Neutrophil (primary cell): ENCODE results near the gene ZNF90.
"Not testable (repeated sequence)": the region's sequence is repeated elsewhere in the genome, so short reads cannot be mapped to it uniquely, and the experiment has no call there.

Source experiments
- H3K27ac ChIP-seq: fragments of 200-600 bp; sonication (generic); 2 replicates; pipeline ENCODE4 v1.5.1; 2016; ENCODE audit warnings: mild to moderate bottlenecking, moderate library complexity
- H3K27me3 ChIP-seq: fragments of 200-600 bp; sonication (generic); 2 replicates; pipeline ENCODE4 v1.6.0; 2016; ENCODE audit warnings: mild to moderate bottlenecking
- H3K36me3 ChIP-seq: fragments of 200-600 bp; sonication (generic); 2 replicates; pipeline ENCODE4 v1.5.1; 2017
- H3K4me1 ChIP-seq, 2 experiments: fragments of 200-600 bp in 1 of 2; sonication (generic) in 1 of 2; 1 replicate in 1 of 2; 2 replicates in 1 of 2; pipeline versions ENCODE4 v1.5.1 to v1.6.1; 2013 to 2016; ENCODE audit warnings: low read depth in 1 of 2, low read length in 1 of 2, mild to moderate bottlenecking in 1 of 2, moderate library complexity in 1 of 2; ENCODE audit not compliant: control insufficient read depth in 1 of 2, insufficient read depth in 1 of 2
- H3K4me3 ChIP-seq, 2 experiments: fragments of 200-600 bp in 1 of 2; sonication (generic) in 1 of 2; 1 replicate in 1 of 2; 2 replicates in 1 of 2; pipeline ENCODE4 v1.5.1; 2013 to 2016; ENCODE audit warnings: low read depth in 1 of 2, low read length in 1 of 2, mild to moderate bottlenecking in 1 of 2, moderate library complexity in 1 of 2
- H3K9me3 ChIP-seq: fragments of 200-600 bp; sonication (generic); 2 replicates; pipeline ENCODE4 v1.5.1; 2016
- TF ChIP-seq, protein P1 (sequence below): fragments of 200-600 bp; sonication (generic); IDR thresholded peaks from 2 replicates; pipeline ENCODE4 v1.5.1; 2016; ENCODE audit warnings: antibody characterized with exemption

Gene ZNF90

DNA sequence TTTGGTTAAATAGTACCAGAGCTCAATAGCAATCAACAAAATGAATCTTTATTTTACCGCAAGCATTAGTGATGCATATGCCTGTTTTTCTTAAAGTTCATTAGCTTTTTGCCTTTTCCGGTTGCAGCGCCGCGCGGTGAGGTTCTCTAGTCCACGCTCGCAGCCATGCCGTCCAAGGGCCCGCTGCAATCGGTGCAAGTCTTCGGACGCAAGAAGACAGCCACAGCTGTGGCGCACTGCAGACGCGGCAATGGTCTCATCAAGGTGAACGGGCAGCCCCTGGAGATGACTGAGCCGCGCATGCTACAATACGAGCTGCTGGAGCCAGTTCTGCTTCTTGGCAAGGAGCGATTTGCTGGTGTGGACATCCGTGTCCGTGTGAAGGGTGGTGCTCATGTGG lies 47.1 kb downstream of the ZNF90 start:
- Histone ChIP-seq H3K27ac (no peak overlapping the region), H3K9me3 (peaks cover 56% of the 10 kb centered on the region), H3K4me3 (no peak overlapping the region), H3K36me3 (no peaks in the 10 kb centered on the region), H3K4me1 (no peaks in the 10 kb centered on the region), H3K27me3 (no peaks in the 10 kb centered on the region)
- TF ChIP-seq, protein P1, sequence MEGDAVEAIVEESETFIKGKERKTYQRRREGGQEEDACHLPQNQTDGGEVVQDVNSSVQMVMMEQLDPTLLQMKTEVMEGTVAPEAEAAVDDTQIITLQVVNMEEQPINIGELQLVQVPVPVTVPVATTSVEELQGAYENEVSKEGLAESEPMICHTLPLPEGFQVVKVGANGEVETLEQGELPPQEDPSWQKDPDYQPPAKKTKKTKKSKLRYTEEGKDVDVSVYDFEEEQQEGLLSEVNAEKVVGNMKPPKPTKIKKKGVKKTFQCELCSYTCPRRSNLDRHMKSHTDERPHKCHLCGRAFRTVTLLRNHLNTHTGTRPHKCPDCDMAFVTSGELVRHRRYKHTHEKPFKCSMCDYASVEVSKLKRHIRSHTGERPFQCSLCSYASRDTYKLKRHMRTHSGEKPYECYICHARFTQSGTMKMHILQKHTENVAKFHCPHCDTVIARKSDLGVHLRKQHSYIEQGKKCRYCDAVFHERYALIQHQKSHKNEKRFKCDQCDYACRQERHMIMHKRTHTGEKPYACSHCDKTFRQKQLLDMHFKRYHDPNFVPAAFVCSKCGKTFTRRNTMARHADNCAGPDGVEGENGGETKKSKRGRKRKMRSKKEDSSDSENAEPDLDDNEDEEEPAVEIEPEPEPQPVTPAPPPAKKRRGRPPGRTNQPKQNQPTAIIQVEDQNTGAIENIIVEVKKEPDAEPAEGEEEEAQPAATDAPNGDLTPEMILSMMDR: no peak

DNA sequence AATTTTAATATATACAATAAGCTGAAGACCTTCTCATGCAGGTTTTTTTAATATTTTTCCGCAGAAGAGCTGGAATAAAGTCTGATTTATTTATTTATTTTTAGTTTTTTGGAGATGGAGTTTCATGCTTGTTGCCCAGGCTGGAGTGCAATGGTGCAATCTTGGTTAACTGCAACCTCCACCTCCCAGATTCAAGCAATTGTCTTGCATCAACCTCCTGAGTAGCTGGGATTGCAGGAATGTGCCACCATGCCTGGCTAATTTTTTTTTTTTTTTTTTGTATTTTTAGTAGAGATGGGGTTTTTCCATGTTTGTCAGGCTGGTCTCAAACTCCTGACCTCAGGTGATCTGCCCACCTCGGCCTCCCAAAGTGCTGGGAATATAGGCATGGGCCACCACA lies 55.1 kb downstream of the ZNF90 start:
- not testable (repeated sequence) for H3K27ac ChIP-seq, H3K4me3 ChIP-seq, H3K36me3 ChIP-seq, H3K4me1 ChIP-seq, H3K27me3 ChIP-seq
- H3K9me3 ChIP-seq: peaks cover 22% of the 10 kb centered on the region

DNA sequence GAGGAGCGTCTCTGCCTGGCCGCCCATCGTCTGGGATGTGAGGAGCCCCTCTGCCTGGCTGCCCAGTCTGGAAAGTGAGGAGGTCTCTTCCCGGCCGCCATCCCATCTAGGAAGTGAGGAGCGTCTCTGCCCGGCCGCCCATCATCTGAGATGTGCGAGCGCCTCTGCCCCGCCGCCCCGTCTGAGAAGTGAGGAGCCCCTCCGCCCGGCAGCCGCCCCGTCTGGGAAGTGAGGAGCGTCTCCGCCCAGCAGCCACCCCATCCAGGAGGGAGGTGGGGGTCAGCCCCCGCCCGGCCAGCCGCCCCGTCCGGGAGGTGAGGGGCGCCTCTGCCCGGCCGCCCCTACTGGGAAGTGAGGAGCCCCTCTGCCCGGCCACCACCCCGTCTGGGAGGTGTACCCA lies 59.9 kb downstream of the ZNF90 start:
- not testable (repeated sequence) for H3K36me3 ChIP-seq, H3K9me3 ChIP-seq, H3K27me3 ChIP-seq, H3K4me1 ChIP-seq, H3K4me3 ChIP-seq, H3K27ac ChIP-seq

DNA sequence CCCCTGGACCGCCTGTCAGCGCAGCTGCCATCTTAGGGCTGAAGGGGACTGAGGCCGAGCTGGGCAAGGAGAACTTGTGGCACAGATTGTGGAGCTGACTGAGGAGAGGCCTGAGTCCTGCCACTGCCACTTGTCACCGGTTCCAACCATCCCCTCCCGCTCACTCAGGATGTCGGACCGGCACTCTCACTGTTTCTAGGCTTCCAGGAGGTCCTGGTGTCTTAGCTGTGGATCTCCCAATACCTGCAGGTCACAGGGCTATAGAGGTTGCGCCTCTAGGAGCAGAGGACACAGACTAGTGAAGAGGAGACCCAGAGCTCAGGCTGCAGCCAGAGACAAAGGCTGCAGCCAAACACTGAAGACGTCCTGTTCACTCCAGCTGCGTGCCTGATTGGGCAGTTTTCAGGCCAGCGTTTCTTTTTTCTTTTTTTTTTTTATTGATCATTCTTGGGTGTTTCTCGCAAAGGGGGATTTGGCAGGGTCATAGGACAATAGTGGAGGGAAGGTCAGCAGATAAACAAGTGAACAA lies 73.9 kb downstream of the ZNF90 start:
- Histone ChIP-seq H3K4me3 (no peak overlapping the region), H3K9me3 (no peaks in the 10 kb centered on the region), H3K4me1 (no peaks in the 10 kb centered on the region), H3K27me3 (no peaks in the 10 kb centered on the region), H3K36me3 (no peaks in the 10 kb centered on the region), H3K27ac (no peak overlapping the region)
- TF ChIP-seq, protein P1: no peak

DNA sequence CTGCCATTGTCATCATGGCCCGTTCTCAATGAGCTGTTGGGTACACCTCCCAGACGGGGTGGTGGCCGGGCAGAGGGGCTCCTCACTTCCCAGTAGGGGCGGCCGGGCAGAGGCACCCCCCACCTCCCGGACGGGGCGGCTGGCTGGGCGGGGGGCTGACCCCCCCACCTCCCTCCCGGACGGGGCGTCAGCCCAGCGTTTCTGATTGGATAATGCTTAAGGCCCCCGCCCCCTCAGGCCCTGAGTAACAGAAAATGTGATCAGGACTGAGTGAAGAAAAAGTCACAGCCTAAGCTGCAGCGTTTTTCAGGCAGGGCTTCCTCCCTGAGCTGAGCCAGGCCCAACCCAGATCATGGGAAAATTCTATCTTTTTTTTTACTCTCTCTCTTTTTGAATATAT lies 74.7 kb downstream of the ZNF90 start:
- H3K27me3 ChIP-seq, H3K4me3 ChIP-seq, H3K36me3 ChIP-seq, H3K27ac ChIP-seq, H3K4me1 ChIP-seq, H3K9me3 ChIP-seq: not testable (repeated sequence)

DNA sequence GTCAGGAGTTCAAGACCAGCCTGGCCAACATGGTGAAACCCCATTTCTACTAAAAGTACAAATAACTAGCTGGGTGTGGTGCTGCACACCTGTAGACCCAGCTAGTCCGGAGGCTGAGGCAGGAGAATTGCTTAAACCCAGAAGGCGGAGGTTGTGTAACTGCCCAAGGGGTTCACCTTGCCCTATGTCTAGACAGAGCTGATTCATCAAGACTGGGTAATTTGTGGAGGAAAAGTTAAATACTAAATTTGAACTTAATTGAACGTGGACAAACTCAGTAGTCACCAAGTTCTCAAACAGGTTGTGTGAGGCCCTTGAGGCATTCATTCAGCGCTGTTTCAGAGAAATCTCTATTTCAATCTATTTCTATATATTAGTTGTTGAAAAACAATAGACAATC lies 75.5 kb downstream of the ZNF90 start:
- TF ChIP-seq, protein P1: no peak
- Histone ChIP-seq H3K9me3 (no peaks in the 10 kb centered on the region), H3K27me3 (no peaks in the 10 kb centered on the region), H3K27ac (no peak overlapping the region), H3K36me3 (no peaks in the 10 kb centered on the region), H3K4me3 (no peak overlapping the region), H3K4me1 (no peaks in the 10 kb centered on the region)

DNA sequence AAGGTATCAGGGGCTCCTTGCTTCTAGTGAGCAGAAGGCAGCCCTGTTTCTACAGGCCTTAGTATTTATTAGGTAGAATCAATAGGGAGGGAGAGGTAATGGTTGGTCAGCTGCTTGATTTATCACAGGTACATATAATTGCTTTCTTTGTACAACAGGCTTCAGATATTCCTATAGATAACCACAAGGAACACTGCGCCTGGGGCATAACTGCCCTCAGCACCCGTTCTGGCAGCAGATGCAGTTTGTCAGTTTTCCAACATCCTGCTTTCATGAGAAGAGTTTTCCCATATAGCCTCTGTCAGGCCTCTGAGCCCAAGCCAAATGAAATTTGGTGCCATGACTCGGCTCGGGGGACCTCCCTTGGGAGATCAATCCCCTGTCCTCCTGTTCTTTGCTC lies 76.8 kb downstream of the ZNF90 start:
- no peaks in the 10 kb centered on the region for H3K36me3 ChIP-seq
- H3K4me3 ChIP-seq: no peak overlapping the region
- H3K4me1 ChIP-seq: no peaks in the 10 kb centered on the region
- no peaks in the 10 kb centered on the region for H3K27me3 ChIP-seq
- TF ChIP-seq, protein P1: no peak
- H3K9me3 ChIP-seq: no peaks in the 10 kb centered on the region
- H3K27ac ChIP-seq: no peak overlapping the region
